ENCODE data around the gene TGFB1I1. TPM values are rescaled to one million over a fixed set of nuclear protein-coding genes. Genes with fewer than 3 reads are reported as not detected.

TGFB1I1 gene
- total and polyA plus RNA-seq, 2 donors (not counting 3 experiments of a cell fraction or from before 2014, with no cell fraction given), result 73.7 to 115 TPM

DNA sequence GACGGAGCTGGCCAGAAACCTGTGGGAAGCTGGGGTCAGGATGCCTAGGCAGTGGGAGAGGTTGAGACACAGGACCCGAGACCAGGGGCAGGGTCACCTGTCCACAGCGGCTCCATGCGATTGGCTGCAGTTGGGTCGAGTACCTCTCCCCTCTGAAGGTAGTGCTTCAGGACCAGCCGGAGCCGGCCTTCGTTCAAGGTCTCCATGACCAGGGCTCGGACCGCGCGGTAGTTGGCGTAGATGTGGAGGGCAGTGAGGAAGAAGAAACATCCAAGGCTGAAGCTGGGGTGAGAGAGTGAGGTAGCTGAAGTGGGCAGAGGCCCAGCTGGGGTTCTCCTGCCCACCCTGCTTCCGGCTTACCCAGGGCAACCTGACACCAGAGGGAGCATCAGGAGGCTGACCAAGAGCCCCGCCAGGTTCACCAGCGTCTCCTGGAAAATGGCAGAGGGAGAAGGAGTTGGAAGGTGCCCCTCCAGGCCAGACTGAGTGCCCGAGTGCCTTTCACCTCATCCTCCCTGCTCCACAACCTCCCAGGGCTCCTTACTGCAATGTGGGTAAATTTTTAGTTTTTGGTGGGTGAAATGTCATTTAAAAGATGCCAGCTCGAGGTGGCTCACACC lies 21.7 kb downstream of the TGFB1I1 start:
- no peak overlapping the region for H2AFZ ChIP-seq (ENCODE audit: low read depth, low read length)
- H3K9ac ChIP-seq (replicated peaks; ENCODE audit: extremely low read depth, insufficient read depth, low read length), result no peak overlapping the region
- intact Hi-C loops (cut with micrococcal nuclease), result no loop called here
- DNase-seq (ENCODE audit: low read depth, low spot score) (no peak), FAIRE-seq (no peak)
- POLR2A ChIA-PET, result no interaction called here
- H3K9me3 ChIP-seq (replicated peaks; ENCODE audit: control insufficient read depth, insufficient read depth, low read length), result no peaks in the 10 kb centered on the region
- H3K4me1 ChIP-seq (ENCODE audit: control insufficient read depth, extremely low read depth, insufficient read depth, low read length), result no peaks in the 10 kb centered on the region
- peaks cover 0 to 5% of the 10 kb centered on the region in 2 experiments for H3K27me3 ChIP-seq (ENCODE audit: control insufficient read depth in 2 of 2, insufficient read depth in 2 of 2, low read length in 2 of 2)
- no TSS peak for BruUV-seq (replicated peaks)
- H3K27ac ChIP-seq (ENCODE audit: insufficient read depth, low read depth, low read length), result no peak overlapping the region
- H3K36me3 ChIP-seq (ENCODE audit: control insufficient read depth in 2 of 2, extremely low read depth in 1 of 2, insufficient read depth in 2 of 2, low read length in 2 of 2), result peaks cover 6 to 17% of the 10 kb centered on the region in 2 experiments
- no peaks in the 10 kb centered on the region for H3K9me1 ChIP-seq (replicated peaks; ENCODE audit: control insufficient read depth, extremely low read depth, insufficient read depth, low read length)
- no peaks in the 10 kb centered on the region for H3K79me2 ChIP-seq (ENCODE audit: control insufficient read depth, insufficient read depth, low read length)
- no peaks in the 10 kb centered on the region for H4K20me1 ChIP-seq (replicated peaks; ENCODE audit: control insufficient read depth, extremely low read depth, insufficient read depth, low read length)
- no peak overlapping the region for H3K4me3 ChIP-seq (replicated peaks in 1 of 3; ENCODE audit: insufficient read depth in 1 of 3, low read depth in 1 of 3, low read length in 3 of 3)
- TF ChIP-seq JUN (IDR thresholded peaks at IDR 0.05; ENCODE audit: borderline replicate concordance, insufficient read depth, insufficient read length, low read depth), result no peak
- TF ChIP-seq, protein P1, sequence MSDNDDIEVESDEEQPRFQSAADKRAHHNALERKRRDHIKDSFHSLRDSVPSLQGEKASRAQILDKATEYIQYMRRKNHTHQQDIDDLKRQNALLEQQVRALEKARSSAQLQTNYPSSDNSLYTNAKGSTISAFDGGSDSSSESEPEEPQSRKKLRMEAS (IDR thresholded peaks at IDR 0.05; ENCODE audit: insufficient read depth, insufficient read length), result no peak
- no peak for TF ChIP-seq EZH2 (IDR thresholded peaks at IDR 0.05; ENCODE audit: borderline replicate concordance, low read depth, low read length, severe bottlenecking)
- TF ChIP-seq, protein P2, sequence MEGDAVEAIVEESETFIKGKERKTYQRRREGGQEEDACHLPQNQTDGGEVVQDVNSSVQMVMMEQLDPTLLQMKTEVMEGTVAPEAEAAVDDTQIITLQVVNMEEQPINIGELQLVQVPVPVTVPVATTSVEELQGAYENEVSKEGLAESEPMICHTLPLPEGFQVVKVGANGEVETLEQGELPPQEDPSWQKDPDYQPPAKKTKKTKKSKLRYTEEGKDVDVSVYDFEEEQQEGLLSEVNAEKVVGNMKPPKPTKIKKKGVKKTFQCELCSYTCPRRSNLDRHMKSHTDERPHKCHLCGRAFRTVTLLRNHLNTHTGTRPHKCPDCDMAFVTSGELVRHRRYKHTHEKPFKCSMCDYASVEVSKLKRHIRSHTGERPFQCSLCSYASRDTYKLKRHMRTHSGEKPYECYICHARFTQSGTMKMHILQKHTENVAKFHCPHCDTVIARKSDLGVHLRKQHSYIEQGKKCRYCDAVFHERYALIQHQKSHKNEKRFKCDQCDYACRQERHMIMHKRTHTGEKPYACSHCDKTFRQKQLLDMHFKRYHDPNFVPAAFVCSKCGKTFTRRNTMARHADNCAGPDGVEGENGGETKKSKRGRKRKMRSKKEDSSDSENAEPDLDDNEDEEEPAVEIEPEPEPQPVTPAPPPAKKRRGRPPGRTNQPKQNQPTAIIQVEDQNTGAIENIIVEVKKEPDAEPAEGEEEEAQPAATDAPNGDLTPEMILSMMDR (IDR thresholded peaks at IDR 0.05; ENCODE audit: extremely low read depth in 1 of 2, insufficient read depth in 1 of 2, low read depth in 1 of 2, low read length in 2 of 2), result no peak
- no peak for TF ChIP-seq POLR2AphosphoS5 (IDR thresholded peaks at IDR 0.05; ENCODE audit: insufficient read depth, low read depth, low read length)
- no peak for TF ChIP-seq POLR2A (IDR thresholded peaks at IDR 0.05; ENCODE audit: low read depth, low read length)
- TF ChIP-seq FOS (IDR thresholded peaks at IDR 0.05; ENCODE audit: borderline replicate concordance, insufficient read depth, low read length), result no peak
- no peak for TF ChIP-seq GATA2 (IDR thresholded peaks at IDR 0.05; ENCODE audit: insufficient read depth, insufficient read length, low read depth, low read length)
- TF ChIP-seq MYC (IDR thresholded peaks at IDR 0.05; ENCODE audit: low read depth, low read length), result no peak
- H3K4me2 ChIP-seq (ENCODE audit: insufficient read depth, low read length), result no peak overlapping the region
- CTCF ChIA-PET, result interaction anchor here (0.5 to 1.3 kb wide), 2 partner anchors 33 to 223 kb away, joined by 3 to 5 read pairs; no protein-coding TSS in a partner anchor
- dilution Hi-C loops (cut with MboI; ENCODE audit: extremely low pct_ligation_motif_present, low sequenced_read_pairs), result no loop called here
